HepG2 (cell line): Measurements from ENCODE around the gene NSL1. TPM values are rescaled to one million over a fixed set of nuclear protein-coding genes. Genes with fewer than 3 reads are reported as not detected.
A peak's percentile ranks its signal among the peaks of the same experiment; 100 is the strongest.

Experiments used
- ATAC-seq: fragments of 200-7000 bp; cut with Tn5 transposase; 3 replicates; pipeline ENCODE4 v1.9.1; 2020; ENCODE audit warnings: mild to moderate bottlenecking, moderate library complexity
- BruUV-seq: library from RNA; stranded (reverse); fragments of 400-500 nt; replicated peaks from 2 replicates; lab custom pipeline; 2021; lab: Mats Ljungman, UMichigan
- CTCF ChIA-PET: fragments of 300-600 bp; formaldehyde crosslinking; extraction: SDS; loops from one replicate; lab custom pipeline; 2021; ENCODE audit warnings: low total read pairs, inconsistent platforms, low intra/inter-chr PET ratio; lab: Yijun Ruan, JAX
- POLR2A ChIA-PET: fragments of 350-600 bp; sonication (Branson Sonifier 250); formaldehyde crosslinking; loops from one replicate; lab custom pipeline; 2020; ENCODE audit warnings: antibody characterized with exemption, inconsistent platforms; lab: Yijun Ruan, JAX
- DNase-seq: peaks from one replicate; pipeline ENCODE4 v3.0.0-alpha.2; 2015; ENCODE audit warnings: low spot score
- FAIRE-seq: peaks from 3 replicates; lab custom pipeline; 2011; peaks lifted over from hg19 to GRCh38; lab: Jason Lieb, UNC
- H2AFZ ChIP-seq: one replicate; pipeline ENCODE4 v1.6.1; 2011; ENCODE audit warnings: low read length, inconsistent platforms
- H3K27ac ChIP-seq: fragments of 300-600 bp; 3 replicates; pipeline ENCODE4 v1.8.0; 2011; ENCODE audit warnings: mixed run types, mild to moderate bottlenecking, mixed read lengths, low read length, inconsistent platforms; ENCODE audit not compliant: insufficient read depth; ENCODE audit errors: extremely low read length
- H3K27me3 ChIP-seq, 2 experiments: fragments of 200-600 bp in 1 of 2; 2 replicates in 1 of 2; 3 replicates in 1 of 2; pipeline versions ENCODE4 v1.6.0 to v1.8.0; 2011; ENCODE audit warnings: low read length in 2 of 2, mild to moderate bottlenecking in 2 of 2, moderate library complexity in 2 of 2, inconsistent platforms in 1 of 2; ENCODE audit not compliant: insufficient read depth in 2 of 2, control insufficient read depth in 1 of 2
- H3K36me3 ChIP-seq, 2 experiments: fragments of 200-600 bp in 1 of 2; replicated peaks in 1 of 2; 2 replicates in 1 of 2; 3 replicates in 1 of 2; pipeline versions ENCODE4 v1.5.1 to v1.8.0; 2011; ENCODE audit warnings: low read length in 2 of 2, inconsistent platforms in 1 of 2; ENCODE audit not compliant: insufficient read depth in 2 of 2, control insufficient read depth in 1 of 2
- H3K4me1 ChIP-seq: 2 replicates; pipeline ENCODE4 v1.5.1; 2012; ENCODE audit warnings: low read length, inconsistent platforms; ENCODE audit not compliant: insufficient read depth
- H3K4me2 ChIP-seq: 2 replicates; pipeline ENCODE4 v1.6.0; 2011; ENCODE audit warnings: low read depth, low read length, inconsistent platforms
- H3K4me3 ChIP-seq, 3 experiments: fragments of 200-600 bp in 1 of 3; sonication (generic), shearing (Covaris generic) in 1 of 3; replicated peaks in 1 of 3; 2 replicates each; pipeline ENCODE4 v1.5.1; 2011 to 2016; ENCODE audit warnings: low read length in 3 of 3, inconsistent platforms in 2 of 3, low read depth in 2 of 3, mild to moderate bottlenecking in 2 of 3, control low read depth in 1 of 3, mixed read lengths in 1 of 3; ENCODE audit not compliant: insufficient read depth in 1 of 3
- H3K79me2 ChIP-seq: one replicate; pipeline ENCODE4 v1.6.1; 2011; ENCODE audit warnings: low read length, inconsistent platforms; ENCODE audit not compliant: insufficient read depth
- H3K9ac ChIP-seq: 2 replicates; pipeline ENCODE4 v1.6.0; 2011; ENCODE audit warnings: mild to moderate bottlenecking, low read depth, low read length, inconsistent platforms; ENCODE audit not compliant: insufficient read depth
- H3K9me3 ChIP-seq: 2 replicates; pipeline ENCODE4 v1.5.1; 2012; ENCODE audit warnings: mild to moderate bottlenecking, low read length
- H4K20me1 ChIP-seq: 2 replicates; pipeline ENCODE4 v1.6.0; 2011; ENCODE audit warnings: inconsistent platforms, mild to moderate bottlenecking, low read length, moderate library complexity; ENCODE audit not compliant: insufficient read depth
- DPF2 ChIP-seq: sonication (generic); formaldehyde crosslinking; IDR thresholded peaks from 2 replicates; pipeline ENCODE4 v1.4.0; 2020; ENCODE audit warnings: mild to moderate bottlenecking, low read depth, missing genetic modification reagents, borderline replicate concordance
- GFI1 ChIP-seq: sonication (generic); formaldehyde crosslinking; IDR thresholded peaks from 2 replicates; pipeline ENCODE4 v1.5.0; 2020; ENCODE audit warnings: missing genetic modification reagents, mild to moderate bottlenecking, borderline replicate concordance
- HNRNPK ChIP-seq: fragments of 200-400 bp; formaldehyde crosslinking; IDR thresholded peaks from 2 replicates; pipeline ENCODE4 v1.6.1; 2018; ENCODE audit warnings: low read length, low read depth, moderate library complexity, mild to moderate bottlenecking; ENCODE audit not compliant: poor library complexity, severe bottlenecking
- KLF9 ChIP-seq: IDR thresholded peaks from 2 replicates; pipeline ENCODE4 v1.6.1; 2016; ENCODE audit warnings: low read depth
- NFE2L1 ChIP-seq: sonication (generic); formaldehyde crosslinking; IDR thresholded peaks from 2 replicates; pipeline ENCODE4 v1.4.0; 2020; ENCODE audit warnings: missing genetic modification reagents, mild to moderate bottlenecking, borderline replicate concordance
- POLR2AphosphoS2 ChIP-seq: IDR thresholded peaks from 2 replicates; pipeline ENCODE4 v1.6.1; 2011; ENCODE audit warnings: low read depth, low read length, improper control_type of control experiment
- RBM22 ChIP-seq: fragments of 200-400 bp; formaldehyde crosslinking; optimal IDR thresholded peaks from 2 replicates; pipeline ENCODE3; 2017; ENCODE audit warnings: mild to moderate bottlenecking, low read length, moderate library complexity
- SATB2 ChIP-seq: sonication (generic); formaldehyde crosslinking; IDR thresholded peaks from 2 replicates; pipeline ENCODE4 v1.5.0; 2020; ENCODE audit warnings: missing genetic modification reagents
- ZNF335 ChIP-seq: sonication (generic); formaldehyde crosslinking; IDR thresholded peaks from 2 replicates; pipeline ENCODE4 v1.4.0; 2020; ENCODE audit warnings: missing genetic modification reagents
- WGBS: methylation state at CpG from one replicate; pipeline ENCODE4 v1.1.6; 2017; ENCODE audit warnings: low lambda C conversion rate; 5-methylcytosine and 5-hydroxymethylcytosine counted together
- in situ Hi-C: cut with HindIII; loops from 2 replicates; pipeline ENCODE4 v1.10.0; 2017; ENCODE audit warnings: low pct_unique_long_range_greater_than_20kb; ENCODE audit not compliant: extremely low pct_ligation_motif_present
- intact Hi-C: fragments of 100-400 bp; cut with micrococcal nuclease; formaldehyde crosslinking; loops from one replicate; pipeline ENCODE4 v1.10.0; 2022; ENCODE audit not compliant: unreplicated experiment
- polyA plus RNA-seq, 8 experiments: library from polyadenylated mRNA; depleted of rRNA in 3 of 8; stranded (reverse) in 7 of 8; unstranded in 1 of 8; fragments of >200 nt; fragmentation: Illumina TruSeq in 4 of 8; extraction: Trizol in 4 of 8; gene quantifications; 2 replicates each; pipeline versions ENCODE4 v1.2.1 to v1.2.3, GENCODE V29; 2011 to 2016; ENCODE audit warnings: low read depth in 4 of 8, missing spikeins in 1 of 8, mixed read lengths in 1 of 8; ENCODE audit not compliant: insufficient read depth in 1 of 8
- total RNA-seq, 5 experiments: library from RNA; depleted of rRNA; stranded (reverse); fragments of >200 nt; fragmentation: Illumina TruSeq; extraction: Trizol; gene quantifications; 2 replicates each; pipeline ENCODE4 v1.2.3, GENCODE V29; 2016; ENCODE audit warnings: low read depth in 1 of 5
- TF ChIP-seq, protein P1 (sequence below): sonication (generic); formaldehyde crosslinking; conservative IDR thresholded peaks from 2 replicates; pipeline ENCODE4 v1.4.0; 2020; ENCODE audit warnings: missing genetic modification reagents

The NSL1 gene
- total and polyA plus RNA-seq, 2 of the 13 experiments (the other 11 are each of a cell fraction or from before 2014, with no cell fraction given) = 34.5 to 77.4 TPM

- in situ Hi-C loops = no loop called here
- peaks cover 29% of the 10 kb centered on the region for H3K4me1 ChIP-seq
- no peaks in the 10 kb centered on the region for H3K9me3 ChIP-seq
- CTCF ChIA-PET = no interaction called here
- intact Hi-C loops = loop anchor here (10.0 kb wide), 1 partner anchor 311 kb away; no protein-coding TSS in a partner anchor
- peaks cover 24% of the 10 kb centered on the region for H3K79me2 ChIP-seq
- no peak for DNase-seq
- H3K9ac ChIP-seq = no peak overlapping the region
- no peaks in the 10 kb centered on the region; a peak in 2 of 5 replicates for H3K27me3 ChIP-seq
- no peak overlapping the region for H2AFZ ChIP-seq
- peaks cover 3 to 39% of the 10 kb centered on the region in 2 experiments; a peak in 4 of 5 replicates for H3K36me3 ChIP-seq
- no peak overlapping the region for H3K27ac ChIP-seq
- no peak for TF ChIP-seq POLR2AphosphoS2
- peak; percentile 29 for TF ChIP-seq HNRNPK
- TF ChIP-seq, all 625 proteins: peak for 1
- POLR2A ChIA-PET = no interaction called here
- BruUV-seq = no TSS peak
- 86% methylated on average over 1 of the region's 1 CpG for WGBS
- ATAC-seq (no peak), FAIRE-seq (no peak)
- Histone ChIP-seq H4K20me1 (peaks cover 3% of the 10 kb centered on the region; the same call in 1 of the 2 replicates), H3K4me2 (no peak overlapping the region), H3K4me3 (no peak overlapping the region)
Measured at GRCh38 chr1:212785871-212786270, 5.7 kb downstream of the NSL1 start.

DNA sequence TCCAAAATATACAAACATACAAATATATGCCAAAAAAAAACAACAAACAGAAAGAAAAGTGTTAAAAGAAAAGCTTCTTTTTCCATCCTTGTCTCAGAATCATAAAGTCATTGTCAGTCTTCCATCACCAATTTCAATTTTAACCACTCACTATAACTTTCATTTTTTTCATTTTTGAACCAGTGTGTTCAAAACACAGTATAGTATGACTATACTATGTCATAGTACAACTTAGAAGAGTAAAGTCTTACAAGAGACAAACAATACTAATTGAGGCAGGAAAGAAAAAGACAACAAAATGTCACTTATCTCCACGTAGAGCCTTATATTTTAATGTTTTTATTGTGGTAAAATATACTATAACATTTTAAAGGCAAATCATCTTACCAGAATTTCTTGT, 7.6 kb downstream of the NSL1 start:
- ChIA-PET CTCF (interaction anchor here (3.8 kb wide), 1 partner anchor 119 kb away, joined by 31 read pairs; no protein-coding TSS in a partner anchor), POLR2A (no interaction called here)
- intact Hi-C loops = loop anchor here (10.0 kb wide), 1 partner anchor 309 kb away; no protein-coding TSS in a partner anchor

More for the DNA sequence above, 7.6 kb downstream of the NSL1 start:
- in situ Hi-C loops = loop anchor here (5.0 kb wide), 1 partner anchor 117 kb away; no protein-coding TSS in a partner anchor
- Histone ChIP-seq H3K9ac (no peak overlapping the region), H3K4me2 (no peak overlapping the region), H3K4me3 (no peak overlapping the region), H4K20me1 (peaks cover 3% of the 10 kb centered on the region; the same call in 1 of the 2 replicates), H3K4me1 (peaks cover 20% of the 10 kb centered on the region; the same call in 1 of the 2 replicates), H3K27ac (no peak overlapping the region), H3K27me3 (no peaks in the 10 kb centered on the region; a peak in 1 of 5 replicates), H3K36me3 (peaks cover 3 to 42% of the 10 kb centered on the region in 2 experiments; a peak in 4 of 5 replicates), H3K79me2 (peaks cover 12% of the 10 kb centered on the region), H2AFZ (no peak overlapping the region), H3K9me3 (no peaks in the 10 kb centered on the region)
- DNase-seq (no peak), FAIRE-seq (no peak), ATAC-seq (no peak)
- no peak for TF ChIP-seq GFI1 (CRISPR knock-in tag)
- TF ChIP-seq ZNF335 (CRISPR knock-in tag) = no peak
- TF ChIP-seq DPF2 (CRISPR knock-in tag) = no peak
- TF ChIP-seq, protein P1, sequence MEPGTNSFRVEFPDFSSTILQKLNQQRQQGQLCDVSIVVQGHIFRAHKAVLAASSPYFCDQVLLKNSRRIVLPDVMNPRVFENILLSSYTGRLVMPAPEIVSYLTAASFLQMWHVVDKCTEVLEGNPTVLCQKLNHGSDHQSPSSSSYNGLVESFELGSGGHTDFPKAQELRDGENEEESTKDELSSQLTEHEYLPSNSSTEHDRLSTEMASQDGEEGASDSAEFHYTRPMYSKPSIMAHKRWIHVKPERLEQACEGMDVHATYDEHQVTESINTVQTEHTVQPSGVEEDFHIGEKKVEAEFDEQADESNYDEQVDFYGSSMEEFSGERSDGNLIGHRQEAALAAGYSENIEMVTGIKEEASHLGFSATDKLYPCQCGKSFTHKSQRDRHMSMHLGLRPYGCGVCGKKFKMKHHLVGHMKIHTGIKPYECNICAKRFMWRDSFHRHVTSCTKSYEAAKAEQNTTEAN (CRISPR knock-in tag) = no peak
- TF ChIP-seq NFE2L1 = no peak
- TF ChIP-seq RBM22 = no peak
- no peak for TF ChIP-seq KLF9 (CRISPR knock-in tag)
- TF ChIP-seq SATB2 (CRISPR knock-in tag) = no peak
- no TSS peak for BruUV-seq
- 98% methylated on average over 1 of the region's 1 CpG for WGBS
